ENCODE results near the gene ADAM23. TPM values are rescaled to one million over a fixed set of nuclear protein-coding genes. Genes with fewer than 3 reads are reported as not detected.

Gene ADAM23
- total RNA-seq, 1 donor from 2014 or later: 0.92 TPM

- H3K4me3 ChIP-seq (ENCODE audit: low read depth, low read length): no peak overlapping the region
- no peak for DNase-seq (ENCODE audit: low read depth)
- no peak for TF ChIP-seq CTCF (conservative IDR thresholded peaks at IDR 0.05; ENCODE audit: low read depth, low read length)
These were observed 90.6 kb downstream of the ADAM23 start for GRCh38 chr2:206533977-206534376.

- H3K4me3 ChIP-seq (ENCODE audit: low read depth, low read length): no peak overlapping the region
- TF ChIP-seq CTCF (conservative IDR thresholded peaks at IDR 0.05; ENCODE audit: low read depth, low read length): no peak
- DNase-seq (ENCODE audit: low read depth): no peak
These were observed 92.1 kb downstream of the ADAM23 start for GRCh38 chr2:206535260-206535986.

GRCh38 chr2:206540757-206541156 lies 97.4 kb downstream of the ADAM23 start:
- no peak overlapping the region for H3K4me3 ChIP-seq (ENCODE audit: low read depth, low read length)
- no peak for DNase-seq (ENCODE audit: low read depth)
- TF ChIP-seq CTCF (conservative IDR thresholded peaks at IDR 0.05; ENCODE audit: low read depth, low read length): no peak

- H3K4me3 ChIP-seq (ENCODE audit: low read depth, low read length): no peak overlapping the region
- no peak for TF ChIP-seq CTCF (conservative IDR thresholded peaks at IDR 0.05; ENCODE audit: low read depth, low read length)
- no peak for DNase-seq (ENCODE audit: low read depth)
These were observed 99.7 kb downstream of the ADAM23 start for GRCh38 chr2:206543073-206543472.

- no peak for TF ChIP-seq CTCF (conservative IDR thresholded peaks at IDR 0.05; ENCODE audit: low read depth, low read length)
- no peak for DNase-seq (ENCODE audit: low read depth)
These were observed 105.1 kb downstream of the ADAM23 start for GRCh38 chr2:206548383-206548782.

GRCh38 chr2:206555721-206556120 lies 112.4 kb downstream of the ADAM23 start:
- no peak for TF ChIP-seq CTCF (conservative IDR thresholded peaks at IDR 0.05; ENCODE audit: low read depth, low read length)
- H3K4me3 ChIP-seq (ENCODE audit: low read depth, low read length): no peak overlapping the region
- no peak for DNase-seq (ENCODE audit: low read depth)

More at GRCh38 chr2:206548383-206548782, 105.1 kb downstream of the ADAM23 start:
- H3K4me3 ChIP-seq (ENCODE audit: low read depth, low read length): no peak overlapping the region

- no peak overlapping the region for H3K4me3 ChIP-seq (ENCODE audit: low read depth, low read length)
- TF ChIP-seq CTCF (conservative IDR thresholded peaks at IDR 0.05; ENCODE audit: low read depth, low read length): peak; percentile 60
- peak; percentile 7 for DNase-seq (ENCODE audit: low read depth)
These were observed 113.1 kb downstream of the ADAM23 start for GRCh38 chr2:206556357-206556949.
